ENCODE results near the gene RANBP1. TPM values are rescaled to one million over a fixed set of nuclear protein-coding genes. Genes with fewer than 3 reads are reported as not detected.
A peak's percentile ranks its signal among the peaks of the same experiment; 100 is the strongest.

Gene RANBP1
- total and polyA plus RNA-seq, 9 of the 15 experiments (the other 6 are each of a cell fraction or from before 2014, with no cell fraction given) = 162 to 2,891 (median 1,289) TPM

GRCh38 chr22:20080776-20081654, 34.9 kb upstream of the RANBP1 start (continued):
- TF ChIP-seq SAP30 (IDR thresholded peaks at IDR 0.05; ENCODE audit: borderline replicate concordance, insufficient read depth, low read depth, low read length, poor library complexity, severe bottlenecking) (peak; percentile 95), LCOR (CRISPR knock-in tag; IDR thresholded peaks at IDR 0.05) (no peak), RBM22 (IDR thresholded peaks at IDR 0.05; ENCODE audit: low read depth, low read length, poor library complexity, severe bottlenecking) (no peak), DNMT1 (IDR thresholded peaks at IDR 0.05) (no peak), EP400 (IDR thresholded peaks at IDR 0.05) (no peak), TRIM28 (IDR thresholded peaks at IDR 0.05) (no peak), MTA2 (IDR thresholded peaks at IDR 0.05; ENCODE audit: low read depth) (no peak), PML (IDR thresholded peaks at IDR 0.05; ENCODE audit: low read length) (no peak), POLR3G (IDR thresholded peaks at IDR 0.05; ENCODE audit: extremely low read depth, insufficient read length, insufficient replicate concordance) (no peak), CBFA2T3 (IDR thresholded peaks at IDR 0.05) (no peak), SMARCA4 (IDR thresholded peaks at IDR 0.05) (no peak), POLR2G (IDR thresholded peaks at IDR 0.05; ENCODE audit: low read depth, low read length) (no peak), BHLHE40 (IDR thresholded peaks at IDR 0.05; ENCODE audit: low read length) (no peak; the same call in 1 of the 2 replicates), SMARCE1 (IDR thresholded peaks at IDR 0.05) (no peak), ZKSCAN8 (CRISPR knock-in tag; IDR thresholded peaks at IDR 0.05) (no peak), GABPB1 (CRISPR knock-in tag; IDR thresholded peaks at IDR 0.05) (no peak), MLX (CRISPR knock-in tag; conservative IDR thresholded peaks at IDR 0.05) (peak; percentile 71 to 88; a peak in 3 of 4 replicates), MTA1 (IDR thresholded peaks at IDR 0.05; ENCODE audit: borderline replicate concordance) (no peak), EGR1 (conservative IDR thresholded peaks at IDR 0.05) (no peak), NFATC3 (IDR thresholded peaks at IDR 0.05) (no peak), HNRNPH1 (optimal IDR thresholded peaks at IDR 0.05; ENCODE audit: low read depth, low read length) (no peak), TFAM (CRISPR knock-in tag; conservative IDR thresholded peaks at IDR 0.05) (no peak), ATF7 (IDR thresholded peaks at IDR 0.05) (no peak), E2F4 (CRISPR knock-in tag; IDR thresholded peaks at IDR 0.05; ENCODE audit: low read depth) (no peak)
- TF ChIP-seq, protein P1, sequence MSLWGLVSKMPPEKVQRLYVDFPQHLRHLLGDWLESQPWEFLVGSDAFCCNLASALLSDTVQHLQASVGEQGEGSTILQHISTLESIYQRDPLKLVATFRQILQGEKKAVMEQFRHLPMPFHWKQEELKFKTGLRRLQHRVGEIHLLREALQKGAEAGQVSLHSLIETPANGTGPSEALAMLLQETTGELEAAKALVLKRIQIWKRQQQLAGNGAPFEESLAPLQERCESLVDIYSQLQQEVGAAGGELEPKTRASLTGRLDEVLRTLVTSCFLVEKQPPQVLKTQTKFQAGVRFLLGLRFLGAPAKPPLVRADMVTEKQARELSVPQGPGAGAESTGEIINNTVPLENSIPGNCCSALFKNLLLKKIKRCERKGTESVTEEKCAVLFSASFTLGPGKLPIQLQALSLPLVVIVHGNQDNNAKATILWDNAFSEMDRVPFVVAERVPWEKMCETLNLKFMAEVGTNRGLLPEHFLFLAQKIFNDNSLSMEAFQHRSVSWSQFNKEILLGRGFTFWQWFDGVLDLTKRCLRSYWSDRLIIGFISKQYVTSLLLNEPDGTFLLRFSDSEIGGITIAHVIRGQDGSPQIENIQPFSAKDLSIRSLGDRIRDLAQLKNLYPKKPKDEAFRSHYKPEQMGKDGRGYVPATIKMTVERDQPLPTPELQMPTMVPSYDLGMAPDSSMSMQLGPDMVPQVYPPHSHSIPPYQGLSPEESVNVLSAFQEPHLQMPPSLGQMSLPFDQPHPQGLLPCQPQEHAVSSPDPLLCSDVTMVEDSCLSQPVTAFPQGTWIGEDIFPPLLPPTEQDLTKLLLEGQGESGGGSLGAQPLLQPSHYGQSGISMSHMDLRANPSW (CRISPR knock-in tag; IDR thresholded peaks at IDR 0.05) = peak; percentile 98
- TF ChIP-seq, protein P2, sequence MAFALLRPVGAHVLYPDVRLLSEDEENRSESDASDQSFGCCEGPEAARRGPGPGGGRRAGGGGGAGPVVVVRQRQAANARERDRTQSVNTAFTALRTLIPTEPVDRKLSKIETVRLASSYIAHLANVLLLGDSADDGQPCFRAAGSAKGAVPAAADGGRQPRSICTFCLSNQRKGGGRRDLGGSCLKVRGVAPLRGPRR (CRISPR knock-in tag; IDR thresholded peaks at IDR 0.05) = peak; percentile 41; the same call in 1 of the 2 replicates

Data from K562 (cell line).